Fibroblast of lung (primary cell): ENCODE results near the gene MYO6.

Experiments used
- EZH2 ChIP-seq: IDR thresholded peaks from 2 replicates; pipeline ENCODE4 v1.5.1; 2012; ENCODE audit warnings: low read length, control low read depth, mild to moderate bottlenecking; ENCODE audit errors: missing control alignments
- TF ChIP-seq, protein P1 (sequence below), 2 donors: IDR thresholded peaks in 1 of 2; conservative IDR thresholded peaks in 1 of 2; 1 replicate in 1 of 2; 2 replicates in 1 of 2; pipeline ENCODE4 v1.5.1; 2011 to 2012; ENCODE audit warnings: low read length in 2 of 2, control low read depth in 1 of 2, inconsistent platforms in 1 of 2, low read depth in 1 of 2, mild to moderate bottlenecking in 1 of 2

DNA sequence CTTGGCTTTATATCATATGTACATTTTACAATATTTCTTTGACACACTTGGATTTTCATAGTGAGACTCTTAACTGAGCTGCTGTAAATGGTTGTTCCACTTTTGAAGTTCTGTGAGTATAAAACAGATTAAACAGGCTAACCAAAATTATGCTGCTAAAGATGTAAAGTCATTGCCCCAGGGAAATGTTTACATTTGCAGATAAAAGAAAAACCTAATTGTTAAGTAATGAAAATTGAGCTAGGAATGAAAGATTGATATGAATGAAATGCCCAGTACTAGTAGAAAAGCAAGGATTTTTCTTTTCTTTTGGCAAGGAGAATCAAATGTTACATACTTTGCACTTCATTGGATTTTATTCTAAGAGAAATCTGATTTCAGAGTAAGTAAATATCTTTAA, 164.0 kb downstream of the MYO6 start:
- TF ChIP-seq, protein P1, sequence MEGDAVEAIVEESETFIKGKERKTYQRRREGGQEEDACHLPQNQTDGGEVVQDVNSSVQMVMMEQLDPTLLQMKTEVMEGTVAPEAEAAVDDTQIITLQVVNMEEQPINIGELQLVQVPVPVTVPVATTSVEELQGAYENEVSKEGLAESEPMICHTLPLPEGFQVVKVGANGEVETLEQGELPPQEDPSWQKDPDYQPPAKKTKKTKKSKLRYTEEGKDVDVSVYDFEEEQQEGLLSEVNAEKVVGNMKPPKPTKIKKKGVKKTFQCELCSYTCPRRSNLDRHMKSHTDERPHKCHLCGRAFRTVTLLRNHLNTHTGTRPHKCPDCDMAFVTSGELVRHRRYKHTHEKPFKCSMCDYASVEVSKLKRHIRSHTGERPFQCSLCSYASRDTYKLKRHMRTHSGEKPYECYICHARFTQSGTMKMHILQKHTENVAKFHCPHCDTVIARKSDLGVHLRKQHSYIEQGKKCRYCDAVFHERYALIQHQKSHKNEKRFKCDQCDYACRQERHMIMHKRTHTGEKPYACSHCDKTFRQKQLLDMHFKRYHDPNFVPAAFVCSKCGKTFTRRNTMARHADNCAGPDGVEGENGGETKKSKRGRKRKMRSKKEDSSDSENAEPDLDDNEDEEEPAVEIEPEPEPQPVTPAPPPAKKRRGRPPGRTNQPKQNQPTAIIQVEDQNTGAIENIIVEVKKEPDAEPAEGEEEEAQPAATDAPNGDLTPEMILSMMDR (conservative IDR thresholded peaks at IDR 0.05 in 1 of 2, IDR thresholded peaks at IDR 0.05 in 1 of 2; ENCODE audit: low read depth in 1 of 2, low read length in 2 of 2): no peak
- TF ChIP-seq EZH2: no peak
